Activated gamma-delta T cell treated with anti-CD3 and anti-CD28 coated beads, Interleukin-2, amount 50 U/mL, for 16 hours (primary cell): ENCODE measurements around the gene DNTTIP2.
A peak's percentile ranks its signal among the peaks of the same experiment; 100 is the strongest.
"Not testable (repeated sequence)": the region's sequence is repeated elsewhere in the genome, so short reads cannot be mapped to it uniquely, and the experiment has no call there.

Experiments used
- DNase-seq: peaks from one replicate; pipeline ENCODE4 v3.0.0-alpha.2; 2020; ENCODE audit warnings: low read depth

DNTTIP2 gene

GRCh38 chr1:93878889-93879586 is at the start of gene DNTTIP2:
Gene DNTTIP2, minus strand, starts transcription at chr1:93879206. Its CDS starts 58 bp downstream, at chr1:93879148.
- DNase-seq = peak; percentile 81

GRCh38 chr1:93925206-93925605 is 46.2 kb upstream of the DNTTIP2 start:
- no peak for DNase-seq

GRCh38 chr1:93919780-93920179 is 40.8 kb upstream of the DNTTIP2 start:
- DNase-seq = no peak

GRCh38 chr1:93917302-93917701 is 38.3 kb upstream of the DNTTIP2 start:
- DNase-seq = no peak

- not testable (repeated sequence) for DNase-seq
Measured at GRCh38 chr1:93910880-93911279, 31.9 kb upstream of the DNTTIP2 start.

GRCh38 chr1:93910305-93910704 is 31.3 kb upstream of the DNTTIP2 start:
- no peak for DNase-seq

- peak; percentile 90 for DNase-seq
Measured at GRCh38 chr1:93909146-93910050, 30.4 kb upstream of the DNTTIP2 start, which contains the start of gene GCLM. Gene GCLM, minus strand, starts transcription at chr1:93909430. Its CDS starts 267 bp downstream, at chr1:93909163.

- peak; percentile 26 for DNase-seq
Measured at GRCh38 chr1:93908394-93909145, 29.6 kb upstream of the DNTTIP2 start.

GRCh38 chr1:93907718-93908117 is 28.7 kb upstream of the DNTTIP2 start:
- DNase-seq = no peak

GRCh38 chr1:93906480-93906879 is 27.5 kb upstream of the DNTTIP2 start:
- no peak for DNase-seq

- no peak for DNase-seq
Measured at GRCh38 chr1:93905734-93906133, 26.7 kb upstream of the DNTTIP2 start.

GRCh38 chr1:93905051-93905450 is 26.0 kb upstream of the DNTTIP2 start:
- DNase-seq = no peak

GRCh38 chr1:93904228-93904627 is 25.2 kb upstream of the DNTTIP2 start:
- DNase-seq = no peak

- DNase-seq = no peak
Measured at GRCh38 chr1:93900723-93901504, 21.9 kb upstream of the DNTTIP2 start.

GRCh38 chr1:93899543-93900207 is 20.7 kb upstream of the DNTTIP2 start:
- DNase-seq = no peak

GRCh38 chr1:93888900-93889299 is 9.9 kb upstream of the DNTTIP2 start:
- DNase-seq = no peak

GRCh38 chr1:93882269-93882668 is 3.3 kb upstream of the DNTTIP2 start:
- no peak for DNase-seq

GRCh38 chr1:93880731-93881130 is 1.7 kb upstream of the DNTTIP2 start:
- DNase-seq = no peak

GRCh38 chr1:93878501-93878888 is 511 bp downstream of the DNTTIP2 start:
- DNase-seq = peak; percentile 50

- no peak for DNase-seq
Measured at GRCh38 chr1:93877529-93877928, 1.5 kb downstream of the DNTTIP2 start.

- DNase-seq = no peak
Measured at GRCh38 chr1:93876244-93876643, 2.8 kb downstream of the DNTTIP2 start.
